ENCODE data around the gene ACCSL.

- no peak for TF ChIP-seq CTCF (IDR thresholded peaks at IDR 0.05)
- TF ChIP-seq ZFX (IDR thresholded peaks at IDR 0.05; ENCODE audit: borderline replicate concordance), result no peak
Measured at GRCh38 chr11:44031549-44031948, 16.2 kb upstream of the ACCSL start.
